GM06990 (cell line): ENCODE measurements around the gene TTC1.

Source experiments
- DNase-seq: peaks from one replicate; pipeline ENCODE4 v3.0.0-alpha.2; 2011; ENCODE audit not compliant: insufficient read length; ENCODE audit errors: extremely low read depth
- H3K27me3 ChIP-seq: replicated peaks from 2 replicates; pipeline ENCODE4 v1.6.0; 2011; ENCODE audit warnings: low read length; ENCODE audit not compliant: control insufficient read depth, insufficient read depth
- H3K36me3 ChIP-seq: 2 replicates; pipeline ENCODE4 v1.5.1; 2011; ENCODE audit warnings: low read length; ENCODE audit not compliant: control insufficient read depth, insufficient read depth
- H3K4me3 ChIP-seq: replicated peaks from 2 replicates; pipeline ENCODE4 v1.5.1; 2011; ENCODE audit warnings: low read depth, mild to moderate bottlenecking, control low read depth, low read length
- CTCF ChIP-seq: IDR thresholded peaks from 2 replicates; pipeline ENCODE4 v1.5.1; 2011; ENCODE audit warnings: low read length, control low read depth, mild to moderate bottlenecking, inconsistent platforms; ENCODE audit not compliant: insufficient read depth, poor library complexity, severe bottlenecking

TTC1 gene

GRCh38 chr5:159969966-159970365, 39.0 kb upstream of the TTC1 start:
- TF ChIP-seq CTCF: no peak
- peaks cover 1% of the 10 kb centered on the region for H3K27me3 ChIP-seq
- no peak overlapping the region for H3K4me3 ChIP-seq
- DNase-seq: no peak
- no peaks in the 10 kb centered on the region for H3K36me3 ChIP-seq

GRCh38 chr5:159971038-159971437, 37.9 kb upstream of the TTC1 start:
- no peak for DNase-seq
- H3K36me3 ChIP-seq: no peaks in the 10 kb centered on the region
- no peak for TF ChIP-seq CTCF
- H3K4me3 ChIP-seq: no peak overlapping the region
- H3K27me3 ChIP-seq: peaks cover 1% of the 10 kb centered on the region

GRCh38 chr5:159971514-159971913, 37.4 kb upstream of the TTC1 start:
- no peaks in the 10 kb centered on the region; the same call in none of the 2 replicates for H3K27me3 ChIP-seq
- H3K4me3 ChIP-seq: no peak overlapping the region
- no peaks in the 10 kb centered on the region for H3K36me3 ChIP-seq
- no peak for TF ChIP-seq CTCF
- no peak for DNase-seq

GRCh38 chr5:159971931-159972461, 36.9 kb upstream of the TTC1 start:
- no peak overlapping the region for H3K4me3 ChIP-seq
- no peak for TF ChIP-seq CTCF
- H3K36me3 ChIP-seq: no peaks in the 10 kb centered on the region
- no peaks in the 10 kb centered on the region; the same call in none of the 2 replicates for H3K27me3 ChIP-seq
- no peak for DNase-seq

GRCh38 chr5:159972538-159973362, 36.2 kb upstream of the TTC1 start:
- DNase-seq: no peak
- H3K4me3 ChIP-seq: no peak overlapping the region
- H3K36me3 ChIP-seq: no peaks in the 10 kb centered on the region
- TF ChIP-seq CTCF: no peak
- no peaks in the 10 kb centered on the region; the same call in none of the 2 replicates for H3K27me3 ChIP-seq
